Astrocyte of the hippocampus (primary cell): ENCODE data around the gene DNAH10.

Experiments used
- DNase-seq: peaks from one replicate; pipeline ENCODE4 v3.0.0; 2011; ENCODE audit warnings: low read depth, low spot score

Gene DNAH10

GRCh38 chr12:123966596-123966995 lies 204.5 kb downstream of the DNAH10 start:
- DNase-seq: peak; percentile 74

- no peak for DNase-seq
Measured at GRCh38 chr12:123967121-123967586, 205.1 kb downstream of the DNAH10 start.

GRCh38 chr12:123971449-123971769 lies 209.3 kb downstream of the DNAH10 start:
- DNase-seq: no peak

- DNase-seq: peak; percentile 71
Measured at GRCh38 chr12:123971770-123972456, 209.8 kb downstream of the DNAH10 start.

GRCh38 chr12:123972457-123973401 lies 210.6 kb downstream of the DNAH10 start, which contains the start of the genes CCDC92 and ZNF664:
Gene CCDC92, minus strand, starts transcription at chr12:123972831. Its CDS starts 28,526 bp downstream, at chr12:123944305.
Gene ZNF664, plus strand, starts transcription at chr12:123973215. Its CDS starts 38,930 bp downstream, at chr12:124012145.
- DNase-seq: peak; percentile 98

- DNase-seq: peak; percentile 59
Measured at GRCh38 chr12:123973552-123974341, 211.6 kb downstream of the DNAH10 start.

- DNase-seq: no peak
Measured at GRCh38 chr12:123976227-123976826, 214.2 kb downstream of the DNAH10 start.

GRCh38 chr12:123979566-123979965 lies 217.5 kb downstream of the DNAH10 start:
- no peak for DNase-seq

GRCh38 chr12:123982269-123982668 lies 220.2 kb downstream of the DNAH10 start:
- no peak for DNase-seq

GRCh38 chr12:123983822-123984485 lies 221.9 kb downstream of the DNAH10 start:
- DNase-seq: peak; percentile 77

- DNase-seq: no peak
Measured at GRCh38 chr12:123984903-123985302, 222.8 kb downstream of the DNAH10 start.
